Midbrain (tissue), 1 donor: ENCODE data around the gene TMEM252.

Source experiments
- DNase-seq: peaks from one replicate; lab custom pipeline; 2025; lab: John Stamatoyannopoulos, UW

TMEM252 gene

GRCh38 chr9:68497629-68498028 lies 43.1 kb downstream of the TMEM252 start:
- DNase-seq, result no peak

GRCh38 chr9:68496356-68496755 lies 44.3 kb downstream of the TMEM252 start:
- DNase-seq, result no peak

GRCh38 chr9:68495247-68495646 lies 45.4 kb downstream of the TMEM252 start:
- no peak for DNase-seq

GRCh38 chr9:68493958-68494577 lies 46.6 kb downstream of the TMEM252 start:
- DNase-seq, result no peak

GRCh38 chr9:68493541-68493940 lies 47.1 kb downstream of the TMEM252 start:
- DNase-seq, result no peak

GRCh38 chr9:68492806-68493205 lies 47.9 kb downstream of the TMEM252 start:
- DNase-seq, result no peak

GRCh38 chr9:68489646-68490045 lies 51.0 kb downstream of the TMEM252 start:
- no peak for DNase-seq

- DNase-seq, result no peak
Observed at GRCh38 chr9:68488126-68488525, 52.6 kb downstream of the TMEM252 start.
